ENCODE data around the gene ATP10A. TPM values are rescaled to one million over a fixed set of nuclear protein-coding genes. Genes with fewer than 3 reads are reported as not detected.

ATP10A gene
- total RNA-seq, 4 donors from 2014 or later: 14.1 to 44.3 (median 23.1) TPM

DNA sequence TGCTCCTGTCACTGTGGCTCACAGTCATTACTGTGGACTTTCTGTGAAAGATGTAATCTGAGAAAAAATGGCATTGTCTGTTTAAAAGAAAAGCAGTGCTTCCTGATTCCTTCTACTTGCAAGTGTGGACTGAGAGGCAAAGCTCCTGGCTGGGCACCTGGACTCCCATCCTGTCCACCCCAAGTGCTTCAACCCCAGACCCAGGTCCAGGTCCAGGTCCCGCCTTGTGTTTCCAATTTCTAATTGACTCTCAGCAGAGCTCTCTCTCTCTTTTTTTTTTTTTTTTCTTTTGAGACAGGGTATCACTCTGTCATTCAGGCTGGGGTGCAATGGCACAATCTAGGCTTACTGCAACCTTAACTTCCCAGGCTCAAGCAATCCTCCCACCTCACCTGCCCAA, 94.9 kb downstream of the ATP10A start:
- TF ChIP-seq, protein P1, sequence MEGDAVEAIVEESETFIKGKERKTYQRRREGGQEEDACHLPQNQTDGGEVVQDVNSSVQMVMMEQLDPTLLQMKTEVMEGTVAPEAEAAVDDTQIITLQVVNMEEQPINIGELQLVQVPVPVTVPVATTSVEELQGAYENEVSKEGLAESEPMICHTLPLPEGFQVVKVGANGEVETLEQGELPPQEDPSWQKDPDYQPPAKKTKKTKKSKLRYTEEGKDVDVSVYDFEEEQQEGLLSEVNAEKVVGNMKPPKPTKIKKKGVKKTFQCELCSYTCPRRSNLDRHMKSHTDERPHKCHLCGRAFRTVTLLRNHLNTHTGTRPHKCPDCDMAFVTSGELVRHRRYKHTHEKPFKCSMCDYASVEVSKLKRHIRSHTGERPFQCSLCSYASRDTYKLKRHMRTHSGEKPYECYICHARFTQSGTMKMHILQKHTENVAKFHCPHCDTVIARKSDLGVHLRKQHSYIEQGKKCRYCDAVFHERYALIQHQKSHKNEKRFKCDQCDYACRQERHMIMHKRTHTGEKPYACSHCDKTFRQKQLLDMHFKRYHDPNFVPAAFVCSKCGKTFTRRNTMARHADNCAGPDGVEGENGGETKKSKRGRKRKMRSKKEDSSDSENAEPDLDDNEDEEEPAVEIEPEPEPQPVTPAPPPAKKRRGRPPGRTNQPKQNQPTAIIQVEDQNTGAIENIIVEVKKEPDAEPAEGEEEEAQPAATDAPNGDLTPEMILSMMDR (IDR thresholded peaks at IDR 0.05; ENCODE audit: low read depth): no peak

DNA sequence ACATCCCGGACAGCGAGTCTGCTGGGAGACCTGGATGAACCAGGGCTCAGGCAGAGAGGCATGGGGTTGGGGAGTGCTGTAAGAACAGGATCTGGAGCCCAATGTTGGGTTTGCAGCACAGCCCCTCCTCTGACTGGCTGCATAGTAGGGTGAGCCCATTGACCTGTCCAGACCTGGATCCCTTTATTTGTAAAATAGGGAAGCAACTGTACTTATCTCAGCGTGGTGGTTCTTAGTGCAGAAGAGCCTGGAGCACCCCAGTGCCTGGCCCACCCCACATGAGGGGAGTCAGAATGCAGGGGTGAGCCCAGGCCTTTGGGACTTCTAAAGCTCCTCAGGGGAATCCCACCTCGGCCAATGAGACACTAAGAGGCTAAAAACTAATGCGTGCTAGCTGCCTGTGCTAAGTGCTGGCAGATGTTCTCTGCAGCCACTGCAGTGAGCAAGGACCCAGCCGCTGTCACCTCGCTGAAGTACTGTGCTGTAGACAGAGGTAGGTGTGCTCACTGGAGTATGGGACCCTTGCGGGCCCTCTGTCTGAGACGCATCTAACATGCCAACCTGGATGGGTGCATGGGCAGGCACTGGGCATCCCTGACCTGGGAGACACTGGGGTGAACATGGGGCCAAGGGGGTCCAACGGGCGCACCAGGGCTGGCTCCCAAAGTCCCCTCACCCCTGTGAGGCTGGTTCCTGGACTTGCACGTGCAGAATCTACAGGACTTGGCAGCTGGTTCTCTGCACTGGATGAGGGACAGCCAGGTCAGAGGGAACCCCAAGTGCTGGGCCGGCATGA, 95.6 kb downstream of the ATP10A start:
- TF ChIP-seq, protein P1 (IDR thresholded peaks at IDR 0.05; ENCODE audit: low read depth): no peak

DNA sequence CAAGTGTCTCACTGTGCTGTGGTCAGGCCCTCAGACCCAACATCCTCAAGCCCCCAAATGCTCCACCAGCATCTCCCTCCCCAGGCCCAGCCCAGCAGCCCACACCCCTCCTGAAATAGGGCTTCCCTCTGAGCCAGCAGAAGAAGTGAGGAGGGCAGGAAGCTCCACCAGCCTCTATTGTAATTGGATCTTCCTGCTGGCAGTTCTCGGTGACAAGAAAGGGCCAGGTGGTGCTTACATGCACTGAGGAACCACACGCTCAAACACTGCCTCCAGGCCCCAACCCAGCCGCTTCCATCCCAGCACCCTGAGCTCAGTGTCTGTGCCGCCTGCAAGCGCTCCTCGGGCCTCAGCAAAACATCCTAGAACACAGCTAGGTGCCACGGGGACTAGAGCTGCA, 96.7 kb downstream of the ATP10A start:
- TF ChIP-seq, protein P1 (IDR thresholded peaks at IDR 0.05; ENCODE audit: low read depth): no peak

DNA sequence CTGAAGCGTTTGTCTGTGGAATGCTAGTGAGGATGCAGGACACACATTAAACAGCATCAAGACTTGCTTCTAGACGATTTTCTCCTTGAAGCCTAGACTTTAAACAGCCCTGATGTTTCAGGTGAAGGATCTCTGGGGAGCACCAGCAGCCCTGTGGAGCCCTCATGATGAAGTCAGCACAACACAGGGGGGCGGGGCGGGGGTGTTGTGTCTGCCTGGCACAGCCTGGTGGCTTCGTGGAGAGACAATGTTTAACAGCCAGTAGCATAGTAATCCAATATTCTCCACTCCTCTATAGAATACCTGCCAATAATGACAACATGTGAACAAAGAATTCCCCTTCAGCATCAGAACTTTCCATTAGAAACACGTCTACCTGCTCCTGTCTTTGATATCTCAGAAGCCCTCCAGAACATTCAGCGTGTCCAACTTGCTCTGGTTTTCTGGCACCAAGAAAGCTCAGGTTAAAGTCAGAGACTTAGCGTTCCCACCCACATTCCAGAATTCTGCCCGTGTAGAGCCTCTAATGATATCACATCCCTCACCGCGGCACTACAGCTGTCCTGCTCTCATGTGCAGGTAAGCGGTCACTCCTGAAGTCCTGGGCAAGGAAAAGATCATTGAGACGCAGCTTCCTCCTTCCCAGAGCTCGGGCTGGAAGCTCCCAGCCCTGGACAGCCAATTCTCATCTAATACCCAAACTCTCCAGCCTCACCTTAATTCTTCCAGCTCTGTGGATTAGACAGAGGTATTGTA, 98.0 kb downstream of the ATP10A start:
- TF ChIP-seq, protein P1 (IDR thresholded peaks at IDR 0.05; ENCODE audit: low read depth): no peak

DNA sequence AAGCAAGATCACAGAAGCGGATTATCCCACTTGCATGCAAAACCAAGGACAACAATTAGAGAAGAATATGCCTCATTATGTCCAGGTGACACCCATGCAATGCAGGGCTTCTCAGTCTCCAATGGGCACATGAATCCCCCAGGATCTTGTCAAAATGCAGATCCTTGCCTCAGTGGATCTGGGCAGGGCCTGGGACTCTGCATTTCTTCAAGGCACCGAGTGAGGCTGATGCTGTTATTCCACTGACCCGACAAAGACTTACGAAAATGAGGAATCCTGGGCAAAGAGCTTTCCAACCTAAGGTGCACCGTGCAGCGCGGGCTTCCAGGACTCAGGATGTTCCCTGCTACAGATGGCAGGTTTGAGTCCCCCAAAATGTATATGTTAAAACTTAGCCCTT, 99.2 kb downstream of the ATP10A start:
- TF ChIP-seq, protein P1 (IDR thresholded peaks at IDR 0.05; ENCODE audit: low read depth): no peak

DNA sequence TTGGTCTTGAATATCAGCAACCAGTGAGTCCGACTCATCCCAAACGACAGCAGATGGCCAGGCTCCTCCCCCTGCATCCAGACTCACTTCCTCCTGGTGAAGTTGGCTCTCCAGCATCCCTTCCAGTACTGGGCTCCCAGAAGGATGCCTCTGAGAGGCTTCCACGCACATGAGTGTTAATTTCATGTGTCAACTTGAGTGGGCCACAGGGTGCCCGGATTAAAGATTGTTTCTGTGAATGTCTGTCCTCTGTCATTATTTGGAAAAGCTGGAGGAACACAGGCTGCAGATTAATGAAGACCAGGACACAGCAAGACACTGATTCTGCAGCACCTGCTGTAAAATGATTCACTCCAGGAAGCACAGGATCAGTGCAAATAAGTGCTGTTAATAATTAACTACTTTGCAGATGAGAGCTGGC, 99.8 kb downstream of the ATP10A start:
- TF ChIP-seq, protein P1 (IDR thresholded peaks at IDR 0.05; ENCODE audit: low read depth): no peak

DNA sequence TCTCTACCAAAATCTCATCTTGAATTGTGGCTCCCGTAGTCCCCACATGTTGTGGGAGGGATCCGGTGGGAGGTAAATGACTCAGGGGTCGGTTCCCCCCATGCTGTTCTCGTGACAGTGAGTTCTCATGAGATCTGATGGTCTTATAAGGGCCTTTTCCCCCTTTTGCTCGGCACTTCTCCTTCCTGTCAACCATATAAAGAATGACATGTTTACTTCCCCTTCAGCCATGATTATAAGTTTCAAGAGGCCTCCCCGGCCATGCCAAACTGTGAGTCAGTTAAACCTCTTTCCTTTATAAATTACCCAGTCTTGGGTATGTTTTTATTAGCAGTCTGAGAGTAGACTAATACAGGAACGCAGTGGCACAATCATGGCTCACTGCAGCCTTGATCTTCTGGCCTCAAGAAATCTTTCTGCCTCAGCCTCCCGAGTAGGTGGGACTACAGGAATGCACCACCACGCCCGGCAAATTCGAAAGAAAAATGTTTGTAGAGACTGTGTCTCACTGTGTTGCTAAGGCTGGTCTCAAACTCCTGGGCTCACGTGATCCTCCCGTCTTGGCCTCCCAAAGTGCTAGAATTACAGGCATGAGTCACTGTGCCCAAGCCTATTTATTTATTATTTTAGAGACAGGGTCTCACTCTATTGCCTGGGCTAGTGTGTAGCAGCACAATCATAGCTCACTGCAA, 101.0 kb downstream of the ATP10A start:
- TF ChIP-seq, protein P1 (IDR thresholded peaks at IDR 0.05; ENCODE audit: low read depth): no peak
